ENCODE measurements around the gene ANO4.

ANO4 gene

DNA sequence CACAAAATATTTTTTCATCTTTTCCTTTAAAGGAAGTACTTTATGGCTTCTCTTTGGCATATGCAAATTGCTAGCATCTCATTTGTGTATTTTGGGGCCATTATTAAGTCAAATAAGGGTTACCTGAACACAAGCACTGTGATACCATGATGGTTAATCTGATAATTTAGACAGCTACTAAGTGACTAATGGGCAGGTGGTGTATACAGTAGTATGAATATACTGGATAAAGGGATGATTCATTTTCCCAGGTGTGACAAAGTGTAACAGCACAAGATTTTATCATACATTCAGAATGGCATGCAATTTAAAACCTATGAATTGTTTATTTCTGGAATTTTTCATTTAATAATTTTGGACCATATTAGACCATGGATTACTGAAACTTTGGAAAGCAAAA lies 27.2 kb upstream of the ANO4 start:
- H3K4me3 ChIP-seq (replicated peaks in 1 of 2; ENCODE audit: low read depth in 2 of 2, low read length in 2 of 2), result no peak overlapping the region
- no peak for TF ChIP-seq CTCF (IDR thresholded peaks at IDR 0.05; ENCODE audit: low read depth, low read length)
- no peak for DNase-seq (ENCODE audit: low read depth in 2 of 2)

DNA sequence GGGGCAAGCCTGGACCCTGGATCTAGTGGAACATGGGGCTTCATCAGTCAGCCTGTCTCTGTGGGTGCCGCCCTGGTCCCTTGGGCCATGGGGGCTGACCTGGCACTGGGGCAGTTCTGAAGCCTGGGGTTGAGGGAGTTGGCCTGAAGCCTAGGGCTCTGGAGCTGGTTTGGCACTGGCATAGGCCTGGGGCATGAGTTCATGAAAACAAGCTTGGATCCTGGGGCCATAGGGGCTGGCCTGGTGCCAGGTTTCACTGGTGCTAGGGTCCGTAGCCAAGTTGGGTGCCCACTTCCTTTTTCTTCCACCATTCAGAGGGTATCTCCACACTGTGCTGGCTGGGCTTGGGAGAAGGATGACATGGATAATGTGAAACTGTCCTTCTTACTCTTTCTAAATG lies 26.6 kb upstream of the ANO4 start:
- no peak for DNase-seq (ENCODE audit: low read depth in 2 of 2)
- TF ChIP-seq CTCF (IDR thresholded peaks at IDR 0.05; ENCODE audit: low read depth, low read length), result no peak

DNA sequence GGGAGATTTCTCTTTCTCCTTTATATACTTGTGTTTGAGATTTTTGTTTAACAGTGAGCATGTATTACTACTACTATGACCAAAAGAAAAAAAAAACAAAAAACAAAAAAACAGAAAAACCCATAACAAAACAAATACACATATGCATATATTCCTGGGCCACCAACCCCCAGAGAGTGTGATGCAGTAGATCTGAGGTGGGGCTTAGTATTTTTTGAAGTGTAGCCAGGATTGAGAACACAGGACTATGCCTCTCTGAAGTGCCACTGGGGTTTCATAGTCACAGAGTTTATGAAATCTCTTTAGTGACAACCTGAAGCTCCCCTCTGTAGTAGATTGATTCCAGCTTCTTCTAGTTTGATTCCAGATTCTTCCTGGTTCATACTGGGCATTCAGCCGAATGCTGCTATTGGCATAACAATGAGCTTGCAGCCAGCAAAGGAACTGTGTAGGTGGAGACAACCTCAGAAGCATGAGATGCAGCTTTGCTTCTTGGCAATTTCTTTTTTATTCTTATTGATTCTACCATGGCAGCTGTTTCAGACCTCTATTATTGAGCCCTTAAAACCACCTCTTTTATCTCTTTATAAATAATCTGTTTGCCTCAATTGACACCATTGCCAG lies 15.5 kb upstream of the ANO4 start:
- no peak overlapping the region for H3K4me3 ChIP-seq (replicated peaks in 1 of 2; ENCODE audit: low read depth in 2 of 2, low read length in 2 of 2)
- DNase-seq (ENCODE audit: low read depth in 2 of 2), result no peak
- no peak for TF ChIP-seq CTCF (IDR thresholded peaks at IDR 0.05; ENCODE audit: low read depth, low read length)

More for the DNA sequence above, 26.6 kb upstream of the ANO4 start:
- no peak overlapping the region for H3K4me3 ChIP-seq (replicated peaks in 1 of 2; ENCODE audit: low read depth in 2 of 2, low read length in 2 of 2)

- TF ChIP-seq CTCF (IDR thresholded peaks at IDR 0.05; ENCODE audit: low read depth, low read length), result no peak
- H3K4me3 ChIP-seq (replicated peaks in 1 of 2; ENCODE audit: low read depth in 2 of 2, low read length in 2 of 2), result no peak overlapping the region
- peak in 1 of 2 donors; percentile 51 for DNase-seq (ENCODE audit: low read depth in 2 of 2)
These were observed 5.4 kb upstream of the ANO4 start for GRCh38 chr12:100789146-100789545.

DNA sequence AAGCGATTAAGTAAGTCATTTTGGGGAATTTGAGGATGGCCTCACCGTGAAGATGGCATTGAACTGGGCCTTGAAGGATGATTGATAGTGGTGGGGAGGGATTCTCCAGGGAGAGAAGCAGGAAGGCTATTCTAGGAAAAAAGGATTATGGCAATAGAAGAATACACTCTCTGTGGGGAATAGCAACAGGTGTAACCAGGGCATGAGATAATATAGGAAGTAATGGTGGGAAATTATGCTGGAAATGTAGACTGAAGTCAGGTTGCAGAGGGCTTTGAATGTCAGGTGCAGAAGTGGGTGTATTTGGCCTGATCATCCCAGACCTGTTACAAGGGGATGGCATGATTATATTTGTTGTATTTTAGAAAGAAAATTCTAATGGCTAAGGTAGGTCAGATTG lies 4.6 kb upstream of the ANO4 start:
- no peak for DNase-seq (ENCODE audit: low read depth in 2 of 2)
- TF ChIP-seq CTCF (IDR thresholded peaks at IDR 0.05; ENCODE audit: low read depth, low read length), result no peak
- no peak overlapping the region for H3K4me3 ChIP-seq (replicated peaks in 1 of 2; ENCODE audit: low read depth in 2 of 2, low read length in 2 of 2)

DNA sequence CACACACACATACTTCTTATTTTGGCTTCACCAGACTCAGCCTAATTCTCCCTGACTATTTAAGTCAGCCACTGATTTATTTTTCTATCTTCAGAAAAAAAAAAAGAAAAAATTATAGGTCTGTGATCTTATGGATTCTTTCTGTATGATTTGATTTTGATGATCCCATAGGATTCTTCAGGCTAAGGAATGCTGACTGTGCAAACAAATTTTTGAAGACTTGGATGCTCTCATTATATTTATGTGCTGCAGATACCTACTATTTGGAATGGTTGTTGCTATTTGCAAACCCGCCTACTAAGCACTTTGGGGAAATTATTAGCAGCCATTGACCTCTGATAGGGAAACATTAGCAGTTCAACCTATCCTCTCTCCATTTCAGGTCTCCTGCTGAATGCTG lies 4.0 kb upstream of the ANO4 start:
- DNase-seq (ENCODE audit: low read depth in 2 of 2), result no peak
- no peak overlapping the region for H3K4me3 ChIP-seq (replicated peaks in 1 of 2; ENCODE audit: low read depth in 2 of 2, low read length in 2 of 2)
- no peak for TF ChIP-seq CTCF (IDR thresholded peaks at IDR 0.05; ENCODE audit: low read depth, low read length)

GRCh38 chr12:100793182-100793581 lies 1.4 kb upstream of the ANO4 start:
- no peak overlapping the region for H3K4me3 ChIP-seq (replicated peaks in 1 of 2; ENCODE audit: low read depth in 2 of 2, low read length in 2 of 2)

More at GRCh38 chr12:100793182-100793581, 1.4 kb upstream of the ANO4 start:
- DNase-seq (ENCODE audit: low read depth in 2 of 2), result peak; percentile 15 to 30
- no peak for TF ChIP-seq CTCF (IDR thresholded peaks at IDR 0.05; ENCODE audit: low read depth, low read length)

Measured in cardiac fibroblast (primary cell).